GM06990 (cell line): ENCODE measurements around the gene CASQ1.
A peak's percentile ranks its signal among the peaks of the same experiment; 100 is the strongest.

Experiments
- DNase-seq: peaks from one replicate; pipeline ENCODE4 v3.0.0-alpha.2; 2011; ENCODE audit not compliant: insufficient read length; ENCODE audit errors: extremely low read depth
- H3K27me3 ChIP-seq: replicated peaks from 2 replicates; pipeline ENCODE4 v1.6.0; 2011; ENCODE audit warnings: low read length; ENCODE audit not compliant: control insufficient read depth, insufficient read depth
- H3K36me3 ChIP-seq: 2 replicates; pipeline ENCODE4 v1.5.1; 2011; ENCODE audit warnings: low read length; ENCODE audit not compliant: control insufficient read depth, insufficient read depth
- H3K4me3 ChIP-seq: replicated peaks from 2 replicates; pipeline ENCODE4 v1.5.1; 2011; ENCODE audit warnings: low read depth, mild to moderate bottlenecking, control low read depth, low read length
- CTCF ChIP-seq: IDR thresholded peaks from 2 replicates; pipeline ENCODE4 v1.5.1; 2011; ENCODE audit warnings: low read length, control low read depth, mild to moderate bottlenecking, inconsistent platforms; ENCODE audit not compliant: insufficient read depth, poor library complexity, severe bottlenecking

The CASQ1 gene

GRCh38 chr1:160216301-160216700 lies 25.9 kb downstream of the CASQ1 start:
- Histone ChIP-seq H3K4me3 (no peak overlapping the region), H3K27me3 (no peaks in the 10 kb centered on the region), H3K36me3 (peaks cover 48% of the 10 kb centered on the region)
- no peak for TF ChIP-seq CTCF
- DNase-seq, result no peak

- H3K27me3 ChIP-seq, result no peaks in the 10 kb centered on the region
- H3K4me3 ChIP-seq, result no peak overlapping the region
- no peak for DNase-seq
- TF ChIP-seq CTCF, result no peak
- H3K36me3 ChIP-seq, result peaks cover 40% of the 10 kb centered on the region
Measured at GRCh38 chr1:160217481-160218051, 27.2 kb downstream of the CASQ1 start.

- DNase-seq, result no peak
- Histone ChIP-seq H3K36me3 (peaks cover 36% of the 10 kb centered on the region), H3K4me3 (no peak overlapping the region), H3K27me3 (no peaks in the 10 kb centered on the region)
- TF ChIP-seq CTCF, result peak; percentile 11
Measured at GRCh38 chr1:160219062-160219929, 28.9 kb downstream of the CASQ1 start.

GRCh38 chr1:160220301-160220700 lies 29.9 kb downstream of the CASQ1 start:
- H3K4me3 ChIP-seq, result no peak overlapping the region
- H3K27me3 ChIP-seq, result no peaks in the 10 kb centered on the region
- H3K36me3 ChIP-seq, result peaks cover 37% of the 10 kb centered on the region
- no peak for DNase-seq
- TF ChIP-seq CTCF, result no peak

GRCh38 chr1:160221089-160221488 lies 30.7 kb downstream of the CASQ1 start:
- Histone ChIP-seq H3K4me3 (no peak overlapping the region), H3K27me3 (no peaks in the 10 kb centered on the region), H3K36me3 (peaks cover 41% of the 10 kb centered on the region)
- no peak for DNase-seq
- TF ChIP-seq CTCF, result no peak
